Mesendoderm (in vitro differentiated cells): ENCODE data around the gene ITFG1.

Source experiments
- DNase-seq: peaks from one replicate; pipeline ENCODE4 v3.0.0; 2013
- H2AK5ac ChIP-seq: 2 replicates; pipeline ENCODE4 v1.6.1; 2013; ENCODE audit warnings: low read length, inconsistent platforms
- H2BK120ac ChIP-seq: 2 replicates; pipeline ENCODE4 v1.6.1; 2013; ENCODE audit warnings: low read depth, mild to moderate bottlenecking, low read length, moderate library complexity, mixed read lengths
- H2BK15ac ChIP-seq: replicated peaks from 2 replicates; pipeline ENCODE4 v1.6.1; 2013; ENCODE audit warnings: low read depth, mild to moderate bottlenecking, moderate library complexity
- H2BK5ac ChIP-seq: 2 replicates; pipeline ENCODE4 v1.6.1; 2013; ENCODE audit warnings: low read length, inconsistent platforms
- H3K18ac ChIP-seq: 2 replicates; pipeline ENCODE4 v1.6.1; 2013; ENCODE audit warnings: mild to moderate bottlenecking, low read length, mixed read lengths
- H3K23ac ChIP-seq: one replicate; pipeline ENCODE4 v1.6.1; 2013; ENCODE audit warnings: low read length
- H3K27ac ChIP-seq: 2 replicates; pipeline ENCODE4 v1.5.1; 2013; ENCODE audit warnings: low read depth, mild to moderate bottlenecking, inconsistent platforms, low read length, moderate library complexity
- H3K27me3 ChIP-seq: 2 replicates; pipeline ENCODE4 v1.6.1; 2013; ENCODE audit warnings: low read length, control low read depth, mild to moderate bottlenecking, inconsistent platforms; ENCODE audit not compliant: insufficient read depth, poor library complexity
- H3K36me3 ChIP-seq: 2 replicates; pipeline ENCODE4 v1.6.1; 2013; ENCODE audit warnings: low read length, inconsistent platforms; ENCODE audit not compliant: control insufficient read depth, insufficient read depth
- H3K4ac ChIP-seq: one replicate; pipeline ENCODE4 v1.6.1; 2013; ENCODE audit warnings: low read depth, mild to moderate bottlenecking, low read length, moderate library complexity
- H3K4me1 ChIP-seq: 2 replicates; pipeline ENCODE4 v1.6.1; 2013; ENCODE audit warnings: low read depth, low read length, inconsistent platforms; ENCODE audit not compliant: control insufficient read depth
- H3K4me2 ChIP-seq: 2 replicates; pipeline ENCODE4 v1.6.1; 2013; ENCODE audit warnings: low read length
- H3K4me3 ChIP-seq: 2 replicates; pipeline ENCODE4 v1.5.1; 2013; ENCODE audit warnings: mild to moderate bottlenecking, low read length
- H3K56ac ChIP-seq: one replicate; pipeline ENCODE4 v1.6.1; 2013; ENCODE audit warnings: low read length
- H3K79me1 ChIP-seq: 2 replicates; pipeline ENCODE4 v1.6.1; 2013; ENCODE audit warnings: low read length, inconsistent platforms
- H3K79me2 ChIP-seq: 2 replicates; pipeline ENCODE4 v1.6.1; 2013; ENCODE audit warnings: mild to moderate bottlenecking, low read length; ENCODE audit not compliant: control insufficient read depth, insufficient read depth
- H3K9ac ChIP-seq: 2 replicates; pipeline ENCODE4 v1.6.1; 2013; ENCODE audit warnings: low read length, inconsistent platforms
- H4K5ac ChIP-seq: one replicate; pipeline ENCODE4 v1.6.1; 2013; ENCODE audit warnings: low read length
- H4K8ac ChIP-seq: one replicate; pipeline ENCODE4 v1.6.1; 2013; ENCODE audit warnings: low read depth, mild to moderate bottlenecking, control low read depth, low read length, moderate library complexity
- WGBS: extraction: QIAGEN DNeasy Blood & Tissue Kit; methylation state at CpG from one replicate; pipeline ENCODE4 v1.1.7; 2013; ENCODE audit warnings: low lambda C conversion rate, missing lambda C conversion rate; ENCODE audit not compliant: insufficient coverage; ENCODE audit errors: extremely low coverage; 5-methylcytosine and 5-hydroxymethylcytosine counted together

Gene ITFG1

GRCh38 chr16:47463771-47464624 is 3.1 kb upstream of the ITFG1 start:
- no peaks in the 10 kb centered on the region for H3K27me3 ChIP-seq
- no peak overlapping the region for H2BK5ac ChIP-seq
- no peaks in the 10 kb centered on the region for H3K36me3 ChIP-seq
- H3K27ac ChIP-seq = no peak overlapping the region
- H2AK5ac ChIP-seq = no peak overlapping the region
- no peak overlapping the region for H2BK15ac ChIP-seq
- H2BK120ac ChIP-seq = no peak overlapping the region
- WGBS = no CpG with 5 or more reads among the region's 11 CpGs
- no peak overlapping the region for H3K9ac ChIP-seq
- H3K4me1 ChIP-seq = peaks cover 11% of the 10 kb centered on the region
- no peak overlapping the region for H4K8ac ChIP-seq
- no peak overlapping the region for H3K4me3 ChIP-seq
- peaks cover 2% of the 10 kb centered on the region for H3K79me2 ChIP-seq
- H3K79me1 ChIP-seq = peaks cover 7% of the 10 kb centered on the region
- DNase-seq = no peak
- no peak overlapping the region for H4K5ac ChIP-seq
- H3K4ac ChIP-seq = no peak overlapping the region
- no peak overlapping the region for H3K23ac ChIP-seq
- peak overlapping the region; percentile 10 for H3K56ac ChIP-seq
- H3K4me2 ChIP-seq = no peak overlapping the region
- no peak overlapping the region for H3K18ac ChIP-seq

- peak overlapping the region; percentile 90 for H3K56ac ChIP-seq
- H3K27me3 ChIP-seq = no peaks in the 10 kb centered on the region
- no peak overlapping the region for H3K23ac ChIP-seq
- no CpG with 5 or more reads among the region's 17 CpGs for WGBS
- no peak overlapping the region for H2BK5ac ChIP-seq
- no peak overlapping the region for H2BK120ac ChIP-seq
- peak overlapping the region; percentile 56 for H3K18ac ChIP-seq
- no peak overlapping the region for H4K5ac ChIP-seq
- no peaks in the 10 kb centered on the region for H3K36me3 ChIP-seq
- H3K4me2 ChIP-seq = peak overlapping the region; percentile 70
- peak overlapping the region; percentile 98 for H3K27ac ChIP-seq
- H3K79me1 ChIP-seq = peaks cover 5% of the 10 kb centered on the region
- H3K4me1 ChIP-seq = peaks cover 7% of the 10 kb centered on the region
- peak; percentile 66 for DNase-seq
- H3K4ac ChIP-seq = no peak overlapping the region
- H4K8ac ChIP-seq = no peak overlapping the region
- peak overlapping the region; percentile 84 for H3K4me3 ChIP-seq
- peaks cover 2% of the 10 kb centered on the region for H3K79me2 ChIP-seq
- H2AK5ac ChIP-seq = no peak overlapping the region
- no peak overlapping the region for H2BK15ac ChIP-seq
- peak overlapping the region; percentile 83 for H3K9ac ChIP-seq
Measured at GRCh38 chr16:47461598-47462266, 869 bp upstream of the ITFG1 start.

- H3K18ac ChIP-seq = peak overlapping the region; percentile 53
Measured at GRCh38 chr16:47460359-47460710, 528 bp downstream of the ITFG1 start.

GRCh38 chr16:47459603-47460002 is 1.3 kb downstream of the ITFG1 start:
- peak; percentile 40 for DNase-seq
- Histone ChIP-seq H4K8ac (no peak overlapping the region), H2BK5ac (no peak overlapping the region), H3K79me1 (peaks cover 5% of the 10 kb centered on the region), H3K27me3 (no peaks in the 10 kb centered on the region), H3K36me3 (no peaks in the 10 kb centered on the region), H3K18ac (no peak overlapping the region), H3K27ac (no peak overlapping the region), H4K5ac (no peak overlapping the region), H3K9ac (no peak overlapping the region), H2BK15ac (no peak overlapping the region), H3K4me2 (peak overlapping the region; percentile 3), H3K23ac (no peak overlapping the region), H2BK120ac (no peak overlapping the region), H3K79me2 (peaks cover 2% of the 10 kb centered on the region), H3K4me1 (peaks cover 7% of the 10 kb centered on the region), H3K56ac (no peak overlapping the region), H2AK5ac (no peak overlapping the region), H3K4ac (no peak overlapping the region), H3K4me3 (no peak overlapping the region)
- no CpG with 5 or more reads among the region's 1 CpG for WGBS

More at GRCh38 chr16:47460359-47460710, 528 bp downstream of the ITFG1 start:
- Histone ChIP-seq H2AK5ac (no peak overlapping the region), H3K4me1 (peaks cover 7% of the 10 kb centered on the region), H3K79me2 (peaks cover 2% of the 10 kb centered on the region), H3K36me3 (no peaks in the 10 kb centered on the region), H3K79me1 (peaks cover 5% of the 10 kb centered on the region), H4K8ac (no peak overlapping the region), H3K9ac (peak overlapping the region; percentile 83), H3K23ac (no peak overlapping the region), H2BK5ac (no peak overlapping the region), H4K5ac (no peak overlapping the region), H3K4ac (peak overlapping the region; percentile 89), H3K56ac (peak overlapping the region; percentile 83), H3K27ac (peak overlapping the region; percentile 98), H2BK15ac (no peak overlapping the region), H2BK120ac (no peak overlapping the region), H3K4me2 (peak overlapping the region; percentile 76), H3K4me3 (peak overlapping the region; percentile 73), H3K27me3 (no peaks in the 10 kb centered on the region)
- DNase-seq = peak; percentile 54
- no CpG with 5 or more reads among the region's 4 CpGs for WGBS

- WGBS = no CpG with 5 or more reads among the region's 2 CpGs
- Histone ChIP-seq H2AK5ac (no peak overlapping the region), H4K5ac (no peak overlapping the region), H3K9ac (no peak overlapping the region), H3K79me1 (peaks cover 3% of the 10 kb centered on the region), H3K4me2 (no peak overlapping the region), H3K27me3 (no peaks in the 10 kb centered on the region), H3K4ac (no peak overlapping the region), H2BK120ac (no peak overlapping the region), H3K56ac (no peak overlapping the region), H3K23ac (no peak overlapping the region), H3K4me3 (no peak overlapping the region), H2BK15ac (no peak overlapping the region), H3K36me3 (no peaks in the 10 kb centered on the region), H3K79me2 (peaks cover 2% of the 10 kb centered on the region), H3K4me1 (peaks cover 7% of the 10 kb centered on the region), H3K18ac (no peak overlapping the region), H2BK5ac (no peak overlapping the region), H4K8ac (no peak overlapping the region), H3K27ac (no peak overlapping the region)
- no peak for DNase-seq
Measured at GRCh38 chr16:47458331-47458730, 2.5 kb downstream of the ITFG1 start.
